Measurements from ENCODE around the gene CAV1.

CAV1 gene

DNA sequence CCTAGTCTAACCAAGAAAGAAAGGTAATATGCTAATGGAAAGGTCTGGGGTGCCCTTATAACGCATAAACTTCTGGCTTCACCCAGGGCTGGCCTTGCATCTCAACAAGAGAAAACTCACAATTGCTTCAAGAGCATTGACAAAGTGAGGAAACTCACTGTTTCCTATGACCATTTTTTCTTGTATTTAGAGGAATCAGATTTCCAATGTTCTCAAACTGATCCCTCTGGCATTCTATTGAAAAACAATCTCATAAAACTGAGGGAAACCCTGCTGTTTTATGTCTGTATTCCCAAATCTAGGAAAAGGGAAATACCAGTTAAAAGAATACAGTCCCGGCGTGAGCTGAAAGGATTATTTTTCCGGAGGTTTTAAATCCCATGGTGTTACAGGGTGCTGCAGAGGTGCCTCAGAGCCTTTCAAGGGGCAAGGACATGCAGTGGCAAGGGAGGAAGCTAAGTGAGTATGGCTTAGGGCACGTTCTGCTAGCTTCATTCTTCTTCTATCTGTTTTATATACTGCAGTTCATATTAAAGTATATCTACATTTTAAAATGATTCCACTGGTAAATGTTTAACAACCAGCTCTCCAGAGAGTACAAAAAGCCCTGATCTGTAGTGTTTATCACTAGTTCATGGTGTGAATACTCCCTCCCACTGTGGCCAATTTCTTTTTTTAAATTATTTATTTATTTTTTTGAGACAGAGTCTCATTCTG, 68.7 kb downstream of the CAV1 start:
- peak; percentile 14 for DNase-seq (ENCODE audit: extremely low spot score)
- TF ChIP-seq ZNF384 (IDR thresholded peaks at IDR 0.05) (peak; percentile 53; the same call in 1 of the 2 replicates), ELF4 (IDR thresholded peaks at IDR 0.05) (no peak), CTBP1 (IDR thresholded peaks at IDR 0.05; ENCODE audit: borderline replicate concordance) (peak; percentile 53; the same call in 1 of the 2 replicates)
- ChIA-PET POLR2A (no interaction called here), CTCF (interaction anchor here (1.6 kb wide), 1 partner anchor 78 kb away, joined by 4 read pairs; the partner anchor contains the start of gene MET)

DNA sequence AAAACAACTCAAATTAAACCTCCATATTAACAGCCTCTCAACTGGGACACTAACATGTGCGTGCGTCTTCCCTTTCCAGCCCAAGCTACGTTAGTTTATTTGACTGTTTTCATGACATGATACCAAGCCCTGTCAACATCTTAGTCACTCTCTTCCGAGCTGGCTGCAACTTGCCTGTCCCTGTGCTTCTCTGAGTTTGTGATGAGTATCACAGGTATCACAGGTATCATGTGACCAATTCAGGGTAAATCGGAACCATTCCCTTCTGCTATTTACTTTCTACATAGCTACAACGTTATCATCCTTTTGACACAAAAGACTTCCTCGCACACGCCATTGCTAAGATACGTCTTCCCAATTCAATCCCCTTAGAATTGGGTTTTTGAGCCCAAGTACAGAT, 70.2 kb downstream of the CAV1 start:
- TF ChIP-seq, protein P1, sequence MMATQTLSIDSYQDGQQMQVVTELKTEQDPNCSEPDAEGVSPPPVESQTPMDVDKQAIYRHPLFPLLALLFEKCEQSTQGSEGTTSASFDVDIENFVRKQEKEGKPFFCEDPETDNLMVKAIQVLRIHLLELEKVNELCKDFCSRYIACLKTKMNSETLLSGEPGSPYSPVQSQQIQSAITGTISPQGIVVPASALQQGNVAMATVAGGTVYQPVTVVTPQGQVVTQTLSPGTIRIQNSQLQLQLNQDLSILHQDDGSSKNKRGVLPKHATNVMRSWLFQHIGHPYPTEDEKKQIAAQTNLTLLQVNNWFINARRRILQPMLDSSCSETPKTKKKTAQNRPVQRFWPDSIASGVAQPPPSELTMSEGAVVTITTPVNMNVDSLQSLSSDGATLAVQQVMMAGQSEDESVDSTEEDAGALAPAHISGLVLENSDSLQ (IDR thresholded peaks at IDR 0.05): no peak
- no peak for TF ChIP-seq NFRKB (IDR thresholded peaks at IDR 0.05)
- TF ChIP-seq FOXM1 (IDR thresholded peaks at IDR 0.05; ENCODE audit: borderline replicate concordance): no peak
- TF ChIP-seq ARNT (IDR thresholded peaks at IDR 0.05): no peak
- no peak for TF ChIP-seq FOXK2 (IDR thresholded peaks at IDR 0.05)
- no peak for TF ChIP-seq ZNF384 (IDR thresholded peaks at IDR 0.05)
- TF ChIP-seq ELF4 (IDR thresholded peaks at IDR 0.05): no peak
- TF ChIP-seq BHLHE40 (IDR thresholded peaks at IDR 0.05; ENCODE audit: borderline replicate concordance): no peak
- TF ChIP-seq L3MBTL2 (conservative IDR thresholded peaks at IDR 0.05): no peak
- CTCF ChIA-PET: interaction anchor here (1.6 kb wide), 1 partner anchor 76 kb away, joined by 4 read pairs; the partner anchor contains the start of gene MET
- no peak for DNase-seq (ENCODE audit: extremely low spot score)
- POLR2A ChIA-PET: no interaction called here

DNA sequence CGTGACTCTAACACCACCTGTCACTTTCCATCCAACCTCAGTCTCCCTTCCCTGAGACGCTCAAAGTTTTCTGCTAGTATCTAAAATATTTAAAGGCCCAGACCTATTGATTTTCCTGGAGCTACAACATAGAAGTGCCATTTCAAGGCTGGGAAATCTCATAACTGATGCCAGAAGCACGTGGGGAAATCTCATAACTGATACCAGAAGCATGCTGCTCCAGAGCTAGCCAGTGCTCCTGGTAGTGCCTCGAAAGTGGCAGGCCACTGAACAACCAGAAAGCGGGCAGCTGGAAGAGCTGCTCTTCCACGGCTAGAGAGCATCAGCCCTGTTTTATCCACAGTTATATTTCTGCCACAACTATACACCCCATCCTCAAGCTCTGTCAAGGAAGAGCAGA, 72.5 kb downstream of the CAV1 start:
- POLR2A ChIA-PET: no interaction called here
- DNase-seq (ENCODE audit: extremely low spot score): no peak
- no peak for TF ChIP-seq HDGF (IDR thresholded peaks at IDR 0.05; ENCODE audit: borderline replicate concordance)
- TF ChIP-seq CTBP1 (IDR thresholded peaks at IDR 0.05; ENCODE audit: borderline replicate concordance): no peak
- TF ChIP-seq FOXM1 (IDR thresholded peaks at IDR 0.05; ENCODE audit: borderline replicate concordance): no peak
- TF ChIP-seq, protein P1 (IDR thresholded peaks at IDR 0.05): no peak
- no peak for TF ChIP-seq TARDBP (IDR thresholded peaks at IDR 0.05)
- no peak for TF ChIP-seq LEF1 (IDR thresholded peaks at IDR 0.05; ENCODE audit: borderline replicate concordance)
- TF ChIP-seq BHLHE40 (IDR thresholded peaks at IDR 0.05; ENCODE audit: borderline replicate concordance): no peak
- no peak for TF ChIP-seq SP1 (IDR thresholded peaks at IDR 0.05)
- no peak for TF ChIP-seq SUZ12 (IDR thresholded peaks at IDR 0.05)
- CTCF ChIA-PET: interaction anchor here (0.6 kb wide), 1 partner anchor 10 kb away, joined by 3 read pairs; no protein-coding TSS in a partner anchor

DNA sequence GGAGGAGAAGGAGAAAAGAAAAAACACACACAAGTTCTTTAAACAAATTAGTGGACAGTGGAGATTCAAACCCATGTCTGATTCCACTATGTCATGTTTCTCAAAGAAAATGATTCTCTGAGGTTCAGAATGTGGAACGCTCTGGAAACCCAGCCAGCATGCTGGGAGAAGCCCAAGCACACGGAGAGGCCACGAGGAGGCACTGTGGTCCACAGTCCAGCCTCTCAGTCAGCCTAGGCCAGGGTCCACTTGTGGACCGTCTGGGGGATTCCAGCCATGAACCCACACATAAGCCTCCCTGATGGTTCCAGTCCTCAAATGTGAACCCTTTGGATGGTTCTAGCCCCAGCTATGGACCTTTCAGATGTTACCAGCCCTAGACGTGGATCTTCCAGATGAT, 73.4 kb downstream of the CAV1 start:
- ChIA-PET CTCF (no interaction called here), POLR2A (no interaction called here)
- no peak for DNase-seq (ENCODE audit: extremely low spot score)
- TF ChIP-seq HDGF (IDR thresholded peaks at IDR 0.05; ENCODE audit: borderline replicate concordance): no peak
- no peak for TF ChIP-seq LEF1 (IDR thresholded peaks at IDR 0.05; ENCODE audit: borderline replicate concordance)
- TF ChIP-seq TARDBP (IDR thresholded peaks at IDR 0.05): no peak
- TF ChIP-seq SP1 (IDR thresholded peaks at IDR 0.05): no peak
- TF ChIP-seq FOXA1 (IDR thresholded peaks at IDR 0.05): no peak
- TF ChIP-seq FOXM1 (IDR thresholded peaks at IDR 0.05; ENCODE audit: borderline replicate concordance): no peak
- TF ChIP-seq ZNF384 (IDR thresholded peaks at IDR 0.05): no peak
- no peak for TF ChIP-seq ELF4 (IDR thresholded peaks at IDR 0.05)
- no peak for TF ChIP-seq FOXK2 (IDR thresholded peaks at IDR 0.05)
- TF ChIP-seq, protein P1 (IDR thresholded peaks at IDR 0.05): no peak
- no peak for TF ChIP-seq L3MBTL2 (conservative IDR thresholded peaks at IDR 0.05)
- TF ChIP-seq SUZ12 (IDR thresholded peaks at IDR 0.05): no peak
- TF ChIP-seq NFRKB (IDR thresholded peaks at IDR 0.05): no peak
- no peak for TF ChIP-seq CTBP1 (IDR thresholded peaks at IDR 0.05; ENCODE audit: borderline replicate concordance)
- TF ChIP-seq ARNT (IDR thresholded peaks at IDR 0.05): no peak
- no peak for TF ChIP-seq BHLHE40 (IDR thresholded peaks at IDR 0.05; ENCODE audit: borderline replicate concordance)

- no peak for DNase-seq (ENCODE audit: extremely low spot score)
- ChIA-PET CTCF (no interaction called here), POLR2A (no interaction called here)
- no peak for TF ChIP-seq ZNF384 (IDR thresholded peaks at IDR 0.05)
- no peak for TF ChIP-seq NFRKB (IDR thresholded peaks at IDR 0.05)
- TF ChIP-seq FOXK2 (IDR thresholded peaks at IDR 0.05): no peak
- no peak for TF ChIP-seq BHLHE40 (IDR thresholded peaks at IDR 0.05; ENCODE audit: borderline replicate concordance)
- TF ChIP-seq L3MBTL2 (conservative IDR thresholded peaks at IDR 0.05): no peak
- TF ChIP-seq LEF1 (IDR thresholded peaks at IDR 0.05; ENCODE audit: borderline replicate concordance): no peak
- TF ChIP-seq SP1 (IDR thresholded peaks at IDR 0.05): no peak
- TF ChIP-seq ELF4 (IDR thresholded peaks at IDR 0.05): no peak
- no peak for TF ChIP-seq CTBP1 (IDR thresholded peaks at IDR 0.05; ENCODE audit: borderline replicate concordance)
- TF ChIP-seq SUZ12 (IDR thresholded peaks at IDR 0.05): no peak
- TF ChIP-seq FOXM1 (IDR thresholded peaks at IDR 0.05; ENCODE audit: borderline replicate concordance): no peak
- TF ChIP-seq, protein P1 (IDR thresholded peaks at IDR 0.05): no peak
- TF ChIP-seq TARDBP (IDR thresholded peaks at IDR 0.05): no peak
- no peak for TF ChIP-seq HDGF (IDR thresholded peaks at IDR 0.05; ENCODE audit: borderline replicate concordance)
Observed at GRCh38 chr7:116598861-116599260, 74.0 kb downstream of the CAV1 start.

All from HEK293T (cell line).